Suprapubic skin (tissue), 4 donors: ENCODE measurements around the gene KRTAP5-10. TPM values are rescaled to one million over a fixed set of nuclear protein-coding genes. Genes with fewer than 3 reads are reported as not detected.
"Not testable (repeated sequence)": the region's sequence is repeated elsewhere in the genome, so short reads cannot be mapped to it uniquely, and the experiment has no call there.

Experiments used
- DNase-seq, 2 donors: peaks; one replicate each; pipeline ENCODE4 v3.0.0-alpha.2; 2019; ENCODE audit warnings: low spot score in 2 of 2
- H3K27ac ChIP-seq: fragments of 200-600 bp; sonication (generic); one replicate; pipeline ENCODE4 v1.5.1; 2019
- H3K27me3 ChIP-seq: fragments of 200-600 bp; sonication (generic); one replicate; pipeline ENCODE4 v1.5.1; 2019
- H3K36me3 ChIP-seq: fragments of 200-600 bp; sonication (generic); one replicate; pipeline ENCODE4 v1.5.1; 2019
- H3K4me1 ChIP-seq: fragments of 200-600 bp; sonication (generic); one replicate; pipeline ENCODE4 v1.5.1; 2019
- H3K4me3 ChIP-seq: fragments of 200-600 bp; sonication (generic); one replicate; pipeline ENCODE4 v1.5.1; 2019; ENCODE audit warnings: mild to moderate bottlenecking
- H3K9me3 ChIP-seq: fragments of 200-600 bp; sonication (generic); one replicate; pipeline ENCODE4 v1.5.1; 2019
- EP300 ChIP-seq: sonication (generic); formaldehyde crosslinking; IDR thresholded peaks from one replicate; pipeline ENCODE4 v1.6.1; 2017; ENCODE audit warnings: antibody characterized with exemption
- POLR2A ChIP-seq, 2 donors: fragments of 450-650 bp; IDR thresholded peaks; one replicate each; pipeline ENCODE4 v1.6.1; 2017; ENCODE audit warnings: antibody characterized with exemption in 2 of 2, mild to moderate bottlenecking in 2 of 2, moderate library complexity in 2 of 2
- POLR2AphosphoS5 ChIP-seq, 3 donors: sonication (generic); formaldehyde crosslinking; IDR thresholded peaks; one replicate each; pipeline ENCODE4 v1.6.1; 2017; ENCODE audit warnings: antibody characterized with exemption in 3 of 3
- WGBS: methylation state at CpG from one replicate; pipeline ENCODE4 v1.1.5; 2018; 5-methylcytosine and 5-hydroxymethylcytosine counted together
- total RNA-seq, 4 donors: library from RNA; depleted of rRNA; stranded (reverse); fragments of >200 nt; gene quantifications; one replicate each; pipeline ENCODE4 v1.1.0, GENCODE V29; 2016
- TF ChIP-seq, protein P1 (sequence below), 2 donors: fragments of 200-600 bp in 1 of 2; fragments of 450-650 bp in 1 of 2; sonication (generic) in 1 of 2; IDR thresholded peaks; one replicate each; pipeline ENCODE4 v1.5.1; 2016 to 2019; ENCODE audit warnings: antibody characterized with exemption in 2 of 2, mild to moderate bottlenecking in 1 of 2, moderate library complexity in 1 of 2

The KRTAP5-10 gene
- total RNA-seq, 4 donors from 2014 or later = 1.1 to 5.9 (median 3.9) TPM; not detected in 1

DNA sequence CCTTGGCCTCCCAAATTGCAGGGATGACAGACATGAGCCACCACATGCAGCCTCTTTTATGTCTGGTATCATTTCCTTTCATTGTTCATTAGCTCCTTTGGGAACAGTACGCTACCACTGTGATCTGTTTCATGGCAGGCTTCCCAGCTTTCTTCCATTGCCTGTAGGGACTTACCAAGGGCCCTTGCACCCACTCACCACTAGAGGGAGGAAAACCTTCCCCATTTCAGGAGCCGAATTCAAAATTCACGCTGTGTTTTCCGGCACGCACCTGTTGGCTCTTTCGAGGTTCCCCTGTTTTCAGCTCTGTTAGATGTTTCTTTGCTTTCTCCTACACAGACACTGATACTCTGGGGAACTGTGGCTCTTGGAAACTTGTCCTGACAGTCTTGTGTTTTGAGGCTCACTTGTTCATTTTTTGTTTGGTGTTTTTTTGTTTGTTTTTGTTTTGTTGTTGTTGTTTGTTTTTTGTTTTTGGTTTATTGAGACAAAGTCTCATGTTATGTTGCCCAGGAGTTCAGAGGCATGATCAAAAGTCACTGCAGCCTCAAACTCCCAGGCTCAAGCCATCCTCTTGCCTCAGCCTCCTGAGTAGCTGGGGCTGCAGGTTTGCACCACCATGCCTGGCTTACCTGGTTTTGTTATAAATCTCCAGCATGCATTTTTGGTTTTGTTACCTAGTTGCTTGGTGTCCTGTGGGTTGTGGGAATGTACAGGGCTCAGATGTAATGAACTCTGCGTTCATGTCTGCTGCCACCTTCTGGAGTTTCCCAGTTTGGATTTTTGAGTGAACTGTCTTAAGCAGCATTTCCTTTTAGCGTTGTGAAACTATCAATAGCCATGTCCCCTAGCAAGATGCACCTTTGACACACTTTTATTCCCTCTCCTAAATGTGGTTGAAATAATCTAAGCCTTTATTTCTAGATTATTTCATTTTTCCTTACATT is 15.0 kb downstream of the KRTAP5-10 start:
- 8% methylated on average over 8 of the region's 8 CpGs for WGBS
- H3K36me3 ChIP-seq = no peaks in the 10 kb centered on the region
- no peaks in the 10 kb centered on the region for H3K9me3 ChIP-seq
- H3K27ac ChIP-seq = no peak overlapping the region
- H3K27me3 ChIP-seq = peaks cover 28% of the 10 kb centered on the region
- no peak overlapping the region for H3K4me3 ChIP-seq
- TF ChIP-seq POLR2AphosphoS5 (IDR thresholded peaks at IDR 0.05) = no peak
- TF ChIP-seq, protein P1, sequence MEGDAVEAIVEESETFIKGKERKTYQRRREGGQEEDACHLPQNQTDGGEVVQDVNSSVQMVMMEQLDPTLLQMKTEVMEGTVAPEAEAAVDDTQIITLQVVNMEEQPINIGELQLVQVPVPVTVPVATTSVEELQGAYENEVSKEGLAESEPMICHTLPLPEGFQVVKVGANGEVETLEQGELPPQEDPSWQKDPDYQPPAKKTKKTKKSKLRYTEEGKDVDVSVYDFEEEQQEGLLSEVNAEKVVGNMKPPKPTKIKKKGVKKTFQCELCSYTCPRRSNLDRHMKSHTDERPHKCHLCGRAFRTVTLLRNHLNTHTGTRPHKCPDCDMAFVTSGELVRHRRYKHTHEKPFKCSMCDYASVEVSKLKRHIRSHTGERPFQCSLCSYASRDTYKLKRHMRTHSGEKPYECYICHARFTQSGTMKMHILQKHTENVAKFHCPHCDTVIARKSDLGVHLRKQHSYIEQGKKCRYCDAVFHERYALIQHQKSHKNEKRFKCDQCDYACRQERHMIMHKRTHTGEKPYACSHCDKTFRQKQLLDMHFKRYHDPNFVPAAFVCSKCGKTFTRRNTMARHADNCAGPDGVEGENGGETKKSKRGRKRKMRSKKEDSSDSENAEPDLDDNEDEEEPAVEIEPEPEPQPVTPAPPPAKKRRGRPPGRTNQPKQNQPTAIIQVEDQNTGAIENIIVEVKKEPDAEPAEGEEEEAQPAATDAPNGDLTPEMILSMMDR (IDR thresholded peaks at IDR 0.05) = peak; percentile 26 to 83
- peaks cover 11% of the 10 kb centered on the region for H3K4me1 ChIP-seq
- no peak for DNase-seq

DNA sequence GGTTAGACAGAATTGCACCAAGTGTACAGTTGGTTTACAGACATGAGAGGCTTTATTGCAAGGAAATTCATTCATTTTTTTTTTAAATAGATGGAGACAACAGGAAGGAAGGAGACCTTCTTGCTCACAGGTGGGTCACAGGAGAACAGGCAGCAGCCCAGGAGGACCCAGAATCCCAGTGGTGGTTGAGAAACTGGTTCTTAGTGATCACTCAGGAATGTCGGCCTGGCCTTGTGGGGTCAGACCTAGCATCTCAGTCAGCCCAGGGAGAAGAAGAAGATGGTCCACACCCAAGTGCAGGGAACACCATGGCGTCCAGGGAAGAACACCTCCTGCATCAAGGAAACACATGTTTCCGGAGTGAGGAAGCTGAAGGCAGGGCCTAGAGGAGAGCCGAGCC is 16.5 kb downstream of the KRTAP5-10 start:
- H3K27me3 ChIP-seq = peaks cover 28% of the 10 kb centered on the region
- no peak for TF ChIP-seq EP300
- no peak for TF ChIP-seq POLR2A (IDR thresholded peaks at IDR 0.05)
- TF ChIP-seq, protein P1 (IDR thresholded peaks at IDR 0.05) = no peak
- TF ChIP-seq POLR2AphosphoS5 (IDR thresholded peaks at IDR 0.05) = no peak
- 82% methylated on average over 4 of the region's 4 CpGs for WGBS
- peaks cover 11% of the 10 kb centered on the region for H3K4me1 ChIP-seq
- H3K36me3 ChIP-seq = no peaks in the 10 kb centered on the region
- H3K4me3 ChIP-seq = no peak overlapping the region
- H3K9me3 ChIP-seq = no peaks in the 10 kb centered on the region
- H3K27ac ChIP-seq = no peak overlapping the region
- no peak for DNase-seq

DNA sequence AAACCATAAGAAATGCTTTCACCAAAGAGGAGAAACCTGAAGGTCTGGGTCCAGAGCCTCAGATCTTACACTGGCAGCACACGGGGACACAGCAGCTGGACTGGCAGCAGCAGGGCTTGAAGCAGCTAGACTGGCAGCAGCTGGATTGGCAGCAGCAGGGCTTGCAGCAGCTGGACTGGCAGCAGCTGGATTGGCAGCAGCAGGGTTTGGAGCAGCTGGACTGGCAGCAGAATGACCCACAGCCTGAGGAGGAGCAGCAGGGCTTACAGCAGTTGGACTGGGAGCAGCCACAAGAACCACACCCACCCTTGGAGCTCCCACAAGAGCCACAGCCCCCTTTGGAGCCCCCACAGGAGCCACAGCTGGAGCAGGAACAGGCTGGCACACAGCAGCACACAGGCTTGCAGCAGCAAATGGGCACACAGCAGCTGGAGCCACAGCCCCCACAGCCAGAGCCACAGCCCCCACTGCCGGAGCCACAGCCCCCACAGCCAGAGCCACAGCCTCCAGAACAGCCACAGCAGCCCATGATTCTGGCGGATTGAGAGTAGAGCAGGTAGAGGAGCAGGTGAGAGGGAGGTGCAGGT is 17.0 kb downstream of the KRTAP5-10 start, which contains the start of gene KRTAP5-11:
Gene KRTAP5-11, minus strand, starts transcription at position 567 of the 587 bp plus-strand sequence. Its CDS starts 38 bp downstream, at position 529.
- Histone ChIP-seq H3K4me3 (no peak within 1 kb of the TSS), H3K4me1 (peaks cover 11% of the 10 kb centered on the region)
- 18% methylated on average over 1 of the region's 3 CpGs for WGBS

DNA sequence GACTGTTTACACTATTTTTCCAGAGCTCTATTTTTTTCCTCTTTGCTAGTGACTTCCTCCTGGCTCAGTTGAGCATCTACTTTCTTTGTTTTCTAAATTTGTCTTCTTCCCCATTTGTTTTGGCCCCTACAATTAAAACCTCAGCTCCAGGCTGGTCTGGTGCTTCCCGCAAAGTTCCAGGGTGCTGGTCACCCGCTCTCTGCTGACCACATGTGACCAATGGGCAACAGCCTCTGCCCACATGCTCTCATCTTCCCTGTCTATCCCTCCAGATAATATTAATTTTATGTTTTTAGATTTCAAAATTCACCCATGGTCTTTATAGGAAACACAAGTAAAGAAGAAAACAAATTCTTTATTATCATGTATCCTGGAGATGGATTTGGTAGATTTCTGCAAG is 17.6 kb downstream of the KRTAP5-10 start:
- peaks cover 11% of the 10 kb centered on the region for H3K4me1 ChIP-seq
- not testable (repeated sequence) for DNase-seq, H3K27ac ChIP-seq, H3K36me3 ChIP-seq, H3K4me3 ChIP-seq, H3K9me3 ChIP-seq
- WGBS = 74% methylated on average over 2 of the region's 2 CpGs
- peaks cover 21% of the 10 kb centered on the region for H3K27me3 ChIP-seq

More for the DNA sequence above, 17.0 kb downstream of the KRTAP5-10 start, which contains the start of gene KRTAP5-11:
- Histone ChIP-seq H3K36me3 (no peaks in the 10 kb centered on the region), H3K27ac (no peak within 1 kb of the TSS), H3K9me3 (no peaks in the 10 kb centered on the region), H3K27me3 (peaks cover 24% of the 10 kb centered on the region)
- TF ChIP-seq POLR2AphosphoS5 (IDR thresholded peaks at IDR 0.05) = no peak
- no peak for TF ChIP-seq EP300
- TF ChIP-seq, protein P1 (IDR thresholded peaks at IDR 0.05) = no peak
- TF ChIP-seq POLR2A (IDR thresholded peaks at IDR 0.05) = no peak
- no peak for DNase-seq

DNA sequence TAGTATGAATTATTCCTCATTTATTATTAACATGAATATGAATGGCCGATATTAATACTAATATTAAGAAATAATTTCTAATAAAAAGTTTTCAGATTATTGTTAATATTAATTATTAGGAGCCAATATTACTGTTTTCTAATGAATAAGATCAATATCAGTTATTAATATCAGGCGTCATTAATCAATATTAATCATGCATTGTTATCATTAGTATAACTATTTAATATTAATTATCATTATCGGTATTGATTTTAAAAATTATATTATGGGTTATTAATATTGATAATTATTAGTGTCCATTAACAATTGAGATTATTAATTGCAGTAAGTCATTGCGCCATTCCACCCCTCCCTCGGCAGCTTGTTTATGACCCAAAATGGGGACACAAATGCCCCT is 20.3 kb downstream of the KRTAP5-10 start:
- not testable (repeated sequence) for H3K9me3 ChIP-seq, H3K36me3 ChIP-seq, DNase-seq, H3K27ac ChIP-seq, H3K4me3 ChIP-seq
- H3K27me3 ChIP-seq = peaks cover 17% of the 10 kb centered on the region
- WGBS = 95% methylated on average over 5 of the region's 5 CpGs
- H3K4me1 ChIP-seq = peaks cover 12% of the 10 kb centered on the region

DNA sequence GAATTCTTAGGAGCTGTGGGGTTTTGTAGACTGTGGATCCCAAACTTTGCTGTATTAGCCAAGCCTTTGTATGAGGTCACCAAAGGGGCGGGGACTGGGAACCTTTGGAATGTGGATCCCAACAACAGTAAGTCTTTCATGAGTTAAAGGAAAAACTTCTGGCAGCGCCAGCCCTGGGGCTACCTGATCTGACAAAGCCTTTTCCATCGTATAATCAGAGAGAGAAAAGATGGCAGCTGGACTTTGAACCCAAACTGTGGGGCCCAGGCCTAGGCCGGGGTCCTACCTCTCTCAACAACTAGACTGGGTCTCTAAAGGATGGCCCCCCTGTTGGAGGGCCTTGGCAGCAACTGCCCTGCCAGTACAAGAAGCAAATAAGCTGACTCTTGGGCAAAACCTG is 23.0 kb downstream of the KRTAP5-10 start:
- H3K27ac ChIP-seq, H3K9me3 ChIP-seq, H3K4me1 ChIP-seq, H3K27me3 ChIP-seq, H3K4me3 ChIP-seq, DNase-seq, H3K36me3 ChIP-seq: not testable (repeated sequence)
- 70% methylated on average over 4 of the region's 4 CpGs for WGBS

DNA sequence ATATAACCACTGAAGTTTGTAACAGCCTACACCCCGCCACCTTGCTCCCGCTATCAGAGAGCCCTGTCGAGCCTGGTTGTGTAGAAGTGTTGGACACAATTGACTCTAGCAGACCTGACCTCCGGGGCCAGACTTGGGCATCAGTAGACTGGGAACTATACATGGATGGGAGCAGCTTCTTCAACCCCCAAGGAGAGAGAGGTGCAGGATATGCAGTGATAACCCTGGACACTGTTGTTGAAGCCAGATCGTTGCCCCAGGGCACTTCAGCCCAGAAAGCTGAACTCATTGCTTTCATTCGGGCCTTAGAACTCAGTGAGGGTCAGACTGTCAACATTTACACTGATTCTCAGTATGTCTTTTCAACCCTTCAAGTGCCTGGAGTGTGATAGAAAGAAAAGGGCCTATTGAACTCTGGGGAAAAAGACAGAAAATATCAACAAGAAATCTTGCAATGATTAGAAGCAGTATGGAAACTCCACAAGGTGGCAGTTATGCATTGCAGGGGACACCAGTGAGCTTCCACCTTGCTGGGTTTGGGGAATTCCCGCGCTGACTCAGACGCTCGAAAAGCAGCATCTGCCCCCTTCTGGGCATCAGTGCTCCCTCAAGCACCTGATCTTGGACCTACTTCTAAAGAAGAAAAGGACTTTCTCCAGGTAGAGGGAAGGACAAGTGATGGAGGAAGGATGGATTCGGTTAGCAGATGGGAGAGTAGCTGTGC is 23.6 kb downstream of the KRTAP5-10 start:
- H3K27ac ChIP-seq, H3K27me3 ChIP-seq, H3K4me3 ChIP-seq, H3K4me1 ChIP-seq, H3K9me3 ChIP-seq, DNase-seq, H3K36me3 ChIP-seq: not testable (repeated sequence)
- WGBS = 59% methylated on average over 11 of the region's 11 CpGs

DNA sequence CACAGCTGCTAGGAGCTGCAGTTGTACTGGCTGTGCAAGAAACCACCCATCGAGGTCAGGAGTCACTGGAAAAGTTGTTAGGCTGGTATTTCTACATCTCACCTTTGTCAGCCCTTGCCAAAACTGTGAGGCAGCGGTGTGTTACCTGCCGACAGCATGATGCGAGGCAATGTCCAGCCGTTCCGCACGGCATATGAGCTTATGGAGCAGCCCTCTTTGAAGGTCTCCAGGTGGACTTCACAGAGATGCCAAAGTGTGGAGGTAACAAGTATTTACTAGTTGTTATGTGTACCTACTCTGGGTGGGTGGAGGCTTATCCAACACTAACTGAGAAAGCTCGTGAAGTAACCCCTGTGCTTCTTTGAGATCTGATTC is 24.2 kb downstream of the KRTAP5-10 start:
- not testable (repeated sequence) for H3K27me3 ChIP-seq, DNase-seq, H3K27ac ChIP-seq, H3K4me3 ChIP-seq, H3K9me3 ChIP-seq, H3K4me1 ChIP-seq, H3K36me3 ChIP-seq
- 62% methylated on average over 8 of the region's 8 CpGs for WGBS

DNA sequence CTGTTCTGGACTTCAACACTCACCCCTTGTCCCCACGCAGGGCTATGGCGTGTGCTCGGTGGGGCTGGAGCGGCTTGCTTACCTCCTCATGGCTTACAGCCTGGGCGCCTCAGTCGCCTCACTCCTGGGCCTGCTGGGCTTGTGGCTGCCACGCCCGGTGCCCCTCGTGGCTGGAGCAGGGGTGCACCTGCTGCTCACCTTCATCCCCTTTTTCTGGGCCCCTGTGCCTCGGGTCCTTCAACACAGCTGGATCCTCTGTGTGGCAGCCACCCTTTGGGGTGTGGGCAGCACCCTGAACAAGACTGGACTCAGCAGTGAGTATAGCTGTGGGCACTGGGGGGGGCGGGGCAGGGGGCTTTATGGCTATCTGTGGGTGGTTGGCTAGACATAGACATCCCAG is 37.9 kb downstream of the KRTAP5-10 start:
- DNase-seq, H3K36me3 ChIP-seq, H3K4me3 ChIP-seq, H3K27ac ChIP-seq, H3K4me1 ChIP-seq, H3K9me3 ChIP-seq: not testable (repeated sequence)
- peaks cover 51% of the 10 kb centered on the region for H3K27me3 ChIP-seq
- WGBS = no CpG with 5 or more reads among the region's 11 CpGs
